ENCODE data around the gene EPHB2.

The EPHB2 gene

DNA sequence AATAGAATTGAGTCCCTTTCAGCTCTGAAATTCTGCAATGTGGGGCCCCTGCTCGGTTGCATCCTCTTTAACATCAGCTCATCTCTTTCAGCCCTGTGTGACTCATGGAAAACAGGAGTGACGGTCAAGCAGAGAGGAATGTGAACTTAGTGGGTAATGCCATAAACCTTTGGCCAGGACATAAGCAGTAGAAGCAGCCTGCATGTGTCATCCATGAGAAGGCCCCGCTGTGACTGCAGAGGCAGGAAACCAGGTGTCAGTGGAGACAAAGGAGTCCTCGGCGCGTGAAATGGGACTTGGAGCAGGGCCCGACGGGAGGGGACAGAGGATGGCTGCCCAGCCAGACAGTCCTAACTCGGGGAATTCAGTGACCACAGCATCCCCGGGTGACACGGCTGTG, 21.1 kb upstream of the EPHB2 start:
- Histone ChIP-seq H4K20me1 (ENCODE audit: insufficient read depth, low read length, poor library complexity, severe bottlenecking) (no peaks in the 10 kb centered on the region), H3K9ac (ENCODE audit: low read depth, low read length, poor library complexity, severe bottlenecking) (no peak overlapping the region), H3K36me3 (ENCODE audit: insufficient read depth, low read length) (no peaks in the 10 kb centered on the region), H3F3A (ENCODE audit: low read depth) (no peaks in the 10 kb centered on the region), H3K4me2 (ENCODE audit: low read depth, low read length, poor library complexity, severe bottlenecking) (no peak overlapping the region), H3K79me2 (ENCODE audit: insufficient read depth, low read length) (no peaks in the 10 kb centered on the region), H3K4me1 (ENCODE audit: insufficient read depth, low read length, poor library complexity, severe bottlenecking) (no peaks in the 10 kb centered on the region), H3K9me3 (ENCODE audit: insufficient read depth, low read depth, low read length) (no peaks in the 10 kb centered on the region), H3K4me3 (ENCODE audit: low read length, poor library complexity, severe bottlenecking) (no peak overlapping the region), H3K9me2 (replicated peaks; ENCODE audit: low read depth, low read length) (no peaks in the 10 kb centered on the region), H2AFZ (ENCODE audit: low read length) (no peak overlapping the region), H3K27me3 (ENCODE audit: insufficient read depth, low read length, poor library complexity, severe bottlenecking) (no peaks in the 10 kb centered on the region)
- no peak for TF ChIP-seq EZH2phosphoT487 (IDR thresholded peaks at IDR 0.05; ENCODE audit: borderline replicate concordance)
- TF ChIP-seq, protein P1, sequence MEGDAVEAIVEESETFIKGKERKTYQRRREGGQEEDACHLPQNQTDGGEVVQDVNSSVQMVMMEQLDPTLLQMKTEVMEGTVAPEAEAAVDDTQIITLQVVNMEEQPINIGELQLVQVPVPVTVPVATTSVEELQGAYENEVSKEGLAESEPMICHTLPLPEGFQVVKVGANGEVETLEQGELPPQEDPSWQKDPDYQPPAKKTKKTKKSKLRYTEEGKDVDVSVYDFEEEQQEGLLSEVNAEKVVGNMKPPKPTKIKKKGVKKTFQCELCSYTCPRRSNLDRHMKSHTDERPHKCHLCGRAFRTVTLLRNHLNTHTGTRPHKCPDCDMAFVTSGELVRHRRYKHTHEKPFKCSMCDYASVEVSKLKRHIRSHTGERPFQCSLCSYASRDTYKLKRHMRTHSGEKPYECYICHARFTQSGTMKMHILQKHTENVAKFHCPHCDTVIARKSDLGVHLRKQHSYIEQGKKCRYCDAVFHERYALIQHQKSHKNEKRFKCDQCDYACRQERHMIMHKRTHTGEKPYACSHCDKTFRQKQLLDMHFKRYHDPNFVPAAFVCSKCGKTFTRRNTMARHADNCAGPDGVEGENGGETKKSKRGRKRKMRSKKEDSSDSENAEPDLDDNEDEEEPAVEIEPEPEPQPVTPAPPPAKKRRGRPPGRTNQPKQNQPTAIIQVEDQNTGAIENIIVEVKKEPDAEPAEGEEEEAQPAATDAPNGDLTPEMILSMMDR (conservative IDR thresholded peaks at IDR 0.05; ENCODE audit: low read length) = no peak

DNA sequence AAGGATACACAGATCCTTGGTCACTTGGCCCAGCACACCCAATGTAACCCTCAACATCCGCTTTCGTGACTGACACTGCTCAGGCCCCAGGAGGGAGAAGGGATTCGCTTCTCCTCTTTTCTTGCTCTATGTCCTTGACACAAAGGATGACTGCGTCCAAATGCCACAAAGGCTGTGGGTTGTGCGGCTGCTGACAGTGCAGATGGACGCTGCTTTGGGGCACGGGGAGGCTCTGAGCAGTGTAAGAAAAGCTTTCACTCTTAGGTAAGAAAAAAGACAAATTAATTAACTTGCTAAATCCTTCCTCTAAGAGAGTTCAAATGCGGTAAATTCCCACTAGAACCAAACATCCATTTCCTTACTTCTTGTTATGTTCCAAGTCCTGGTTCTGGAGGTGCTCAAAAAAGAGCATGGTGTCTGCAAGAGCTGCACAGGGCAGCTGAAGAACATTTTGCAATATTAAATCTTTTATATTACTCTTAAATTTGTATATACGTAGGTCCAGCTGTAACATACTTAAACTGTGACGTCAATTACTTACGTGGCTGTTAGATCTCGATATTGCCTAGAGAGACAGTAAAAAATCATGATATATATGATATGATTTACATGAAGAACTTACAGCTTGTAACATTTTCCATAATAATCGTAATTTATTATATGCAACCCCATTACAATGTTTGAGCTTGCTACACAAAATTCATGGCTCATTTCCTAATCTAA, 19.4 kb upstream of the EPHB2 start:
- Histone ChIP-seq H2AFZ (ENCODE audit: low read length) (no peak overlapping the region), H4K20me1 (ENCODE audit: insufficient read depth, low read length, poor library complexity, severe bottlenecking) (no peaks in the 10 kb centered on the region), H3K9me3 (ENCODE audit: insufficient read depth, low read depth, low read length) (no peaks in the 10 kb centered on the region), H3F3A (ENCODE audit: low read depth) (no peaks in the 10 kb centered on the region), H3K36me3 (ENCODE audit: insufficient read depth, low read length) (no peaks in the 10 kb centered on the region), H3K9me2 (replicated peaks; ENCODE audit: low read depth, low read length) (no peaks in the 10 kb centered on the region), H3K4me1 (ENCODE audit: insufficient read depth, low read length, poor library complexity, severe bottlenecking) (no peaks in the 10 kb centered on the region), H3K4me2 (ENCODE audit: low read depth, low read length, poor library complexity, severe bottlenecking) (no peak overlapping the region), H3K4me3 (ENCODE audit: low read length, poor library complexity, severe bottlenecking) (no peak overlapping the region), H3K27me3 (ENCODE audit: insufficient read depth, low read length, poor library complexity, severe bottlenecking) (no peaks in the 10 kb centered on the region), H3K79me2 (ENCODE audit: insufficient read depth, low read length) (no peaks in the 10 kb centered on the region), H3K9ac (ENCODE audit: low read depth, low read length, poor library complexity, severe bottlenecking) (no peak overlapping the region)
- TF ChIP-seq, protein P1 (conservative IDR thresholded peaks at IDR 0.05; ENCODE audit: low read length) = no peak
- no peak for TF ChIP-seq EZH2phosphoT487 (IDR thresholded peaks at IDR 0.05; ENCODE audit: borderline replicate concordance)

DNA sequence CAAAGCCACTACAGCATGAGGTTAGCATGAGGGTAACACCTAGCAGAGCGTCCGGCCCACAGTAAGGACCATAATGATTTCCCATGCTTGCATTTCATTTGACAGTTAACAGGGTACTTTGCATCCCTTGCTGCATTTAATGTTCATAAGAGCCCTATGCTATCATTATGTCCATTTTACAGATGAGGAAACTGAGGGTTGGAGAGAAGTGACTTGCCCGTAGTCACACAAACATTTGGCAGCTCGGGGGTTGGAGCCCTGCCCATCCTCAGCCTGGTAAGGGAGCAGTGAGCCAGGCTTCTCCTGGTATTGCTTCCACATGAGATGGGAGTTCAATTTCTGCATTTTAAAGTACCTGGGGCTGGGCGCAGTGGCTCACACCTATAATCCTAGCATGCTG, 16.5 kb upstream of the EPHB2 start:
- H3F3A ChIP-seq (ENCODE audit: low read depth) = no peaks in the 10 kb centered on the region
- H3K9me2 ChIP-seq (replicated peaks; ENCODE audit: low read depth, low read length) = no peaks in the 10 kb centered on the region
- H3K4me3 ChIP-seq (ENCODE audit: low read length, poor library complexity, severe bottlenecking) = no peak overlapping the region
- no peaks in the 10 kb centered on the region for H4K20me1 ChIP-seq (ENCODE audit: insufficient read depth, low read length, poor library complexity, severe bottlenecking)
- no peaks in the 10 kb centered on the region for H3K36me3 ChIP-seq (ENCODE audit: insufficient read depth, low read length)
- no peak for TF ChIP-seq EZH2phosphoT487 (IDR thresholded peaks at IDR 0.05; ENCODE audit: borderline replicate concordance)
- TF ChIP-seq, protein P1 (conservative IDR thresholded peaks at IDR 0.05; ENCODE audit: low read length) = no peak
- no peaks in the 10 kb centered on the region for H3K4me1 ChIP-seq (ENCODE audit: insufficient read depth, low read length, poor library complexity, severe bottlenecking)
- no peak overlapping the region for H3K9ac ChIP-seq (ENCODE audit: low read depth, low read length, poor library complexity, severe bottlenecking)
- no peaks in the 10 kb centered on the region for H3K9me3 ChIP-seq (ENCODE audit: insufficient read depth, low read depth, low read length)
- H2AFZ ChIP-seq (ENCODE audit: low read length) = no peak overlapping the region
- no peaks in the 10 kb centered on the region for H3K79me2 ChIP-seq (ENCODE audit: insufficient read depth, low read length)
- H3K4me2 ChIP-seq (ENCODE audit: low read depth, low read length, poor library complexity, severe bottlenecking) = no peak overlapping the region
- no peaks in the 10 kb centered on the region for H3K27me3 ChIP-seq (ENCODE audit: insufficient read depth, low read length, poor library complexity, severe bottlenecking)

Measured in Loucy (cell line).